ENCODE data around the gene ADAMTS17.

ADAMTS17 gene

DNA sequence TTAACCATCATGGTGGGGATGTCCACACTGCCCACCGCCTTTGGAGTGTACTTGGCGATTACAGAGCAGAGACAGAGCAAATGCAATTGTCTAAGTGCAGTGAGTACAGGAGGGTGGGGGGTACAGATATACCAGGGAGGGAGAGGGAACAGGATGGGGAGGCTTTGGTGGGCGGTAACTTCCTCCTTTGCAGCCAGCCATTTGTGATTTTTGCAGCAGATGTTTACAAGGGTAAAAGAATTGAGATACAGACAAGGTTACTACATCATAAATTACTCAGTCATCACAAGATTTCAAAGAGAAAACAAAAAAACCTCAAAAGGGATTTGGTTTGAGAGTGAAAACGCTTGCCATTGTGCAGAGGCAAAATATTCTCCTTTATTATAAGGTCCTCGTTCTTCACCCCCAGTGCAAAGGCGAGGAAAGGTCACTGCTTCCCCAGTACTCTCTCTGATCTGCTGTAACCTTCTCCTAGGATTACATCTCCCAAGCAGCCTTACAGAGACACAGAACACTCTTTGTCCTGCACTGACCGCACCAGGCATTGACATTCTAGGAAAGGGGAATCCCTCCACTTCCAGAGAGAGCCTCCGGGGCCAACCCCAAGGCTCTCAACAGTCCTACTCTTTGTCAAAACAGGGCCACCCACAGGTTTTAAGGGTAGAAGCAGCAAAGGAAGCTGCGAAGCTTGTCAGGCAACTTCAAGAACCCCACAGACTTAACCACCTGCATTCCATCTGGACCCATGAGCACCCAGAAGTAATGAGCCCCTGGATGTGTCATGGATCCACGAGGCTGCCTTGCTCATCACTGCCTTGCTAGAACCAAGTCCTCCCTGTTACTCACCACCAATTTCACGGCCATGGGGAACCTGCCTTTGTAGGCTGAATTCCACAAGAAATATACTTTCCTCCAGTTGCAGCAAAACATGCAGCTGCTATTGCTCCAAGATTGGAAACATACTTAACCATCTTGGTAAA, 117.3 kb downstream of the ADAMTS17 start:
- no peak for TF ChIP-seq CTCF (IDR thresholded peaks at IDR 0.05; ENCODE audit: borderline replicate concordance, control extremely low read depth, extremely low read depth, insufficient read depth, missing control alignments)
- in situ Hi-C loops (cut with MboI; ENCODE audit: low sequenced_read_pairs, unreplicated experiment): no loop called here

DNA sequence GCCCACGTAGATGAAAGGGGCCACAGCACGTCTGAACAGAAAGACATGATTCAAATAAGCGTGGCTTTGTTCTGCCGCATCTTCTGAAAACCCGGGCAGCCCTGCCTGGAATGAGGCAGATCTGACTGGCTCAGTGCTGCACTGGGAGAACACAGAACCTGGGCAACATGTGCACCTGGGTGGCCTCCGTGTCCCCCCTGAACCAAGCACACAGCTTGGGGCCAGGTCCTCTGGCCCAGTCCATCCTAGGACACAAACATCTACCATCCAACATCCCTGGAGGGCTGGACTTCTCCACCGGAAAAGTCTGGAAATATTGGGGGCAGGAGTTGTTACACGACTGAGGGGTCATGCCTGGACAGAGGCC, 119.4 kb downstream of the ADAMTS17 start:
- in situ Hi-C loops (cut with MboI; ENCODE audit: low sequenced_read_pairs, unreplicated experiment): no loop called here
- no peak for TF ChIP-seq CTCF (IDR thresholded peaks at IDR 0.05; ENCODE audit: borderline replicate concordance, control extremely low read depth, extremely low read depth, insufficient read depth, missing control alignments)
- DNase-seq (ENCODE audit: low spot score): no peak

More for the DNA sequence above, 117.3 kb downstream of the ADAMTS17 start:
- DNase-seq (ENCODE audit: low spot score): no peak

DNA sequence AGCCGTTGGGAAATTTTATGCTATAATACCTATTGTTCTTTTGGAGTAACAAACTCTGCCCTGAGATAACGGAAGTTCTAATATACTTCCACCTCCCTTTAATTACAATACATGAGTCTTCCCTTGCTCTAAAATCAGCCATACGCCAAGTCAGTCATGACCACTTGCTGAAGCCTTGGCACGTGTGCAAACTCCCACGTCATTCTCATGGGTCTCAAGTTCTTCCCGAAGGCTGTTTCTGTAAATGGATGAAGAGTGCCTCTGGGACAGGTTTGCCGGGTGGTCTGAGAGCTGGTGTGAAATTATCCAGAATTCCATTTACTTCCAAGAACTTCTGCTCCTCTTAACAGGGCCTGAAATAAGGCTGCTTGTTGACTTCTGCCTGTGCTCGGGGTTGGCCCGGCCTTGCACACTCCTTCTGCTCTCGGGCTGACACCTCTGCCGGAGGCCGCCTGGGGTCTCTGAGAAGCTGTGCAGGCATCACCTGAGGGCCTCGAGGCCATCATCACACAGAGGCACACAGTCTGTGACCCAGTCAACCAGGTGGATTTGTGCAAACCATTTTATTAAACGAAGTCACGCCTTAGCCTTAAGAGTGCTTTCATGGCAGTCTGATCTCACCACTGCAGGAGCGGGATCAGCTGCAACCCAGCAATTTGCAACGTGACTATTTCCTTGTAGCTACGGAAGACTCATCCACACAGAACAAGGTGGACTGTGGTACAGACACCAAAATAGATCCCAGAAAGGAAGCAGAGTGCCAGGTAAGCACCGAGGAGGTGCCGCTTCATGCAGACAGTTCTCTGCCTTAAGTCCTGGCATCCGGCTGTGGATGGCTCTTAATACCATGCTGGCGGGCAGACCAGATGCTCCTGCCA, 120.1 kb downstream of the ADAMTS17 start:
- in situ Hi-C loops (cut with MboI; ENCODE audit: low sequenced_read_pairs, unreplicated experiment): no loop called here
- DNase-seq (ENCODE audit: low spot score): no peak
- TF ChIP-seq CTCF (IDR thresholded peaks at IDR 0.05; ENCODE audit: borderline replicate concordance, control extremely low read depth, extremely low read depth, insufficient read depth, missing control alignments): no peak

- TF ChIP-seq CTCF (IDR thresholded peaks at IDR 0.05; ENCODE audit: borderline replicate concordance, control extremely low read depth, extremely low read depth, insufficient read depth, missing control alignments): no peak
- in situ Hi-C loops (cut with MboI; ENCODE audit: low sequenced_read_pairs, unreplicated experiment): no loop called here
- no peak for DNase-seq (ENCODE audit: low spot score)
Measured at GRCh38 chr15:100220058-100220768, 121.6 kb downstream of the ADAMTS17 start.

DNA sequence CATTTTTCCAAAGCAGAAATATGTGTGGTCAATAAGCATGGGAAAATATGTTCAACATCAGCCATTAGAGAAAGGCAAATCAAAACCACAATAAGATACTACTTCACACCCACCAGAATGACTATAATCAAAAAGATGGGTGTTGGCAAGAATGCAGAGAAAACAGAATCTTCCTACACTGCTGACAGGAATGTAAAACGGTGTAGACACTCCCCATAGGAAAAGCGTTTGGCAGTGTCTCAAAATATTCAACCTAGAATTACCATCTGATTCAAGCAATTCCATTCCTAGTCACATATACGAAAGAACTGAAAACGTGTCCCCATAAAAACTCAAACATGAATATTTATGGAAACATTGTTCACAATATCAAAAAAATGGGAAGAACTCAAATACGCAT, 123.3 kb downstream of the ADAMTS17 start:
- no peak for DNase-seq (ENCODE audit: low spot score)
- TF ChIP-seq CTCF (IDR thresholded peaks at IDR 0.05; ENCODE audit: borderline replicate concordance, control extremely low read depth, extremely low read depth, insufficient read depth, missing control alignments): no peak
- in situ Hi-C loops (cut with MboI; ENCODE audit: low sequenced_read_pairs, unreplicated experiment): no loop called here

GRCh38 chr15:100216182-100216581, 125.6 kb downstream of the ADAMTS17 start:
- in situ Hi-C loops (cut with MboI; ENCODE audit: low sequenced_read_pairs, unreplicated experiment): no loop called here
- no peak for DNase-seq (ENCODE audit: low spot score)
- no peak for TF ChIP-seq CTCF (IDR thresholded peaks at IDR 0.05; ENCODE audit: borderline replicate concordance, control extremely low read depth, extremely low read depth, insufficient read depth, missing control alignments)

All from GM13976 (cell line).